ENCODE measurements around the gene SYNJ2.
"Not testable (repeated sequence)": the region's sequence is repeated elsewhere in the genome, so short reads cannot be mapped to it uniquely, and the experiment has no call there.

Gene SYNJ2

DNA sequence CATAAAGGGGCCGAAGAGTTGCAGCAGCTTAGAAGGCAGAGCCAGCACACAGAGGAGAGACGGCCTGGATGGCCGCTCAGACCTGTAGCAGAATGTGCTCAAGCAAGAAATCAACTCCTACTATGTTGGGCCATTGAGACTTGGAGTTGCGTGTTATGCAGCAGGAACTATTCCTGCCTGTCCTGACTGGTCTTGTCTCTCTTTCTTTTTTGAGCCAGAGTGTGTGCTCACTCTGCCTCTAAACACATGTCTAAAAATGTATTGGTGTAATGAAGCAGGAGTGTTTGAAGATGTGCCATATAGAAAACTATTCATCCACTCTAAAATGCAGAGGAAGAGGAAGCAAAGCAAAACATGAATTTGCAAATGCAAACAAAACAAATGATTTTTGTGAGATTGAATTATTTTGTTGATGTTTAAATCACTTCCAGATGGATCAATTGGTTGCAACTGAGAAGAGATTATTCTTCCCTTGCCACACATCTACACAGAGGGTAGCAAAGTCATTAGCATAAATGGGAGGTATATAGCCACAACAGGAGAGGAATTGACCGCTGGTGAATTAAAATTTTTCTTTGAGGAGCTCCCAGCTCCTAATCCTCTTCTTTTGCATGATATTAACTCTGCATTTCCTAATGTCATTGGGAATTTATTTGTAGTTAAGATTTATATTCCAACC, 20.4 kb upstream of the SYNJ2 start:
- DNase-seq (ENCODE audit: low read depth in 1 of 2, low spot score in 1 of 2), result no peak
- no peak for TF ChIP-seq JUND (IDR thresholded peaks at IDR 0.05; ENCODE audit: low read depth)
- in situ Hi-C loops (cut with HindIII; ENCODE audit: low pct_unique_long_range_greater_than_20kb, low sequenced_read_pairs), result no loop called here

GRCh38 chr6:157961832-157962575, 19.7 kb upstream of the SYNJ2 start:
- DNase-seq (ENCODE audit: low read depth in 1 of 2, low spot score in 1 of 2), result no peak
- no peak for TF ChIP-seq JUND (IDR thresholded peaks at IDR 0.05; ENCODE audit: low read depth)
- in situ Hi-C loops (cut with HindIII; ENCODE audit: low pct_unique_long_range_greater_than_20kb, low sequenced_read_pairs), result no loop called here

GRCh38 chr6:157962601-157963302, 18.9 kb upstream of the SYNJ2 start:
- in situ Hi-C loops (cut with HindIII; ENCODE audit: low pct_unique_long_range_greater_than_20kb, low sequenced_read_pairs), result no loop called here
- DNase-seq (ENCODE audit: low read depth in 1 of 2, low spot score in 1 of 2), result no peak
- TF ChIP-seq JUND (IDR thresholded peaks at IDR 0.05; ENCODE audit: low read depth), result no peak

DNA sequence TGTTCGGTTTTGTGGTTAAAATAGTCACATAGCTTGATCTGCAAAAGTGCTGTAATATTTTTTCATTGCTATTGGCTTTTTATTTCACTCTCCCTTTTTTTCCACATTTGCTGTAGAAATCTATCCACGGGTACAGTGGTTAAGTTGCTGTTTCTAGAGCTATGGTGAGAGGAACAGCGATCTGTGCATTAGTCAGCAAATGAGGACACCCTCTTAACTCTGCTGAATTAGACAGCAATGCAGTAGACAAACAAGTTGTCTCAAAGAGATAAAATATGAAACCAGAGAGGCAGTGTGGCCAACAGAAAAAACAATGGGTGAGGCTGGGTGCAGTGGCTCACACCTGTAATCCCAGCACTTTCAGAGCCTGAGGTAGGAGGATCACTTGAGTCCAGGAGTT, 17.6 kb upstream of the SYNJ2 start:
- in situ Hi-C loops (cut with HindIII; ENCODE audit: low pct_unique_long_range_greater_than_20kb, low sequenced_read_pairs), result no loop called here
- no peak for TF ChIP-seq JUND (IDR thresholded peaks at IDR 0.05; ENCODE audit: low read depth)
- DNase-seq (ENCODE audit: low read depth in 1 of 2, low spot score in 1 of 2), result no peak

DNA sequence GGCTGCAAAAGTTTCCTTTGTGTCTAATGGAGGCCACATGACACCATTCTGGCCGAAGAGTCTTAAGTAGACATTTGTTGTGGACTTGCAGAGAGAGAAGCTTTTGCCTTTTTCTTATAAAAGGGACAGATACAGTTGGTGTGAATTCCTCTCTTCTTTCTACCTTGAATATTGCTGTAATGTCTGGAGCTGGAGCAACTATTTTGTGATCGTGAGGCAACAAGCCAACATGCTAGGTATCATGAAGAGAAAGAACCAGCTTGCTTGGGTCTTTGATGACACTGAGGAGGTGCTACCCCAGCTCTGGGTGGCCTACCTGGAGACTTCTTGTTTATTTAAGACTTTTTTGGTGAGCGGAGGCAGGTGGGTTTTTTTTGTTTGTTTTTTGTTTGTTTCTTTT, 16.3 kb upstream of the SYNJ2 start:
- in situ Hi-C loops (cut with HindIII; ENCODE audit: low pct_unique_long_range_greater_than_20kb, low sequenced_read_pairs), result no loop called here
- DNase-seq (ENCODE audit: low read depth in 1 of 2, low spot score in 1 of 2), result no peak
- TF ChIP-seq JUND (IDR thresholded peaks at IDR 0.05; ENCODE audit: low read depth), result no peak

DNA sequence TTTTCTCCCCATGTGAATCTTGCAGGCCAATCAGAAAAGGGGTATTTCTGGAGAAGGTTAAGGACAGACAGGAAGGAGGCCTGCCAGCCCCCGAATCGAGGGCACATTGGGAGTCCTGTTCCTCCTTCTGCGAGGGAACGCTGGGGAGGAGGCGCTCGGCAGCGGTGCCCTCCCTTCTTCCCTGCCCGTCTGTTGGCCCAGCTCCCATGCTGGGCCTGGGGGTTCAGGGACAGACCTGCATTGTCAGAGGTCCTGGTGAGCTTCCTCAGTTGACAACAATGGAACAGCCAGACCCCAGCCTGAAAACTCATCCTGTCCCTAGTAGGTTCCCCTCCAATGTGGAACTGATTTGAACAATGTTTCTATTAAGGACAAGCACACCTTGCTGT, 15.1 kb upstream of the SYNJ2 start:
- no peak for DNase-seq (ENCODE audit: low read depth in 1 of 2, low spot score in 1 of 2)
- in situ Hi-C loops (cut with HindIII; ENCODE audit: low pct_unique_long_range_greater_than_20kb, low sequenced_read_pairs), result no loop called here
- no peak for TF ChIP-seq JUND (IDR thresholded peaks at IDR 0.05; ENCODE audit: low read depth)

DNA sequence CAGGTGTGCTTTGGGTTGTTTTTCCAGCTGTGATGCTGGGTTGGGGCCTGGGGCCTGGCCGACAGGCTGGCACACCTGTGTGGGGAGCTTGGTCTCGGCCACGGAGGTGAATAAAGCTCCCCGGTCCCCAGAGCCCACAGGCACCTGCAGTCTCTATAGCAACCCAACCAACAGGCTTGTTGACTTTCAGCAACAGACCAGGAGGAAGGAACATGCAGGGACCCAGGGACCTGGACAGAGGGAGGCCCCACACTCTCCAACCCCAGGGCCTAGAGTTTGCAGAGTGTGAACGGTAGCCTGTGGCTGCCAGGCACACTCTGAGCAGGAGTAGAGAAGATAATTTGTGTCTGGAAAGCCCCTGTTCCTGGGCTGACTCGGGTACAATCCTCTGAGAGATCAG, 14.6 kb upstream of the SYNJ2 start:
- peak in 1 of 2 experiments; percentile 47 for DNase-seq (ENCODE audit: low read depth in 1 of 2, low spot score in 1 of 2)
- in situ Hi-C loops (cut with HindIII; ENCODE audit: low pct_unique_long_range_greater_than_20kb, low sequenced_read_pairs), result no loop called here
- TF ChIP-seq JUND (IDR thresholded peaks at IDR 0.05; ENCODE audit: low read depth), result no peak

- TF ChIP-seq JUND (IDR thresholded peaks at IDR 0.05; ENCODE audit: low read depth), result no peak
- in situ Hi-C loops (cut with HindIII; ENCODE audit: low pct_unique_long_range_greater_than_20kb, low sequenced_read_pairs), result no loop called here
- no peak for DNase-seq (ENCODE audit: low read depth in 1 of 2, low spot score in 1 of 2)
Measured at GRCh38 chr6:157967486-157967885, 14.2 kb upstream of the SYNJ2 start.

DNA sequence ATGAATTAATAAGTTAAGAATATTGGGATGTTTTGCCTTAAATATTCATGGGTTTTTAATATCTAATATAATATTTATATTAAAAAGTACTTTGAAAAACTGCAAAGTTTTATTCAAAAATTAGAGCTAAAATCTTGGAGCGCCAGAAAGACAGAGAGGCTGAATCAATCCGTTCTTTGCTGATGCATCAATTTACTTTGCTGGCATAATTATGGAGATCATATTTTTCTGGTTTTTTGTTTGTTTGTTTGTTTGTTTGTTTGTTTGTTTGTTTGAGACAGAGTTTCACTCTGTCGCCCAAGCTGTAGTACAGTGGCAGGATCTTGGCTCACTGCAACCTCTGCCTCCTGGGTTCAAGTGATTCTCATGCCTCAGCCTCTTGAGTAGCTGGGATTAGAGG, 9.5 kb upstream of the SYNJ2 start:
- DNase-seq (ENCODE audit: low read depth in 1 of 2, low spot score in 1 of 2); in situ Hi-C loops (cut with HindIII; ENCODE audit: low pct_unique_long_range_greater_than_20kb, low sequenced_read_pairs): not testable (repeated sequence)

GRCh38 chr6:157974341-157974894, 7.2 kb upstream of the SYNJ2 start:
- in situ Hi-C loops (cut with HindIII; ENCODE audit: low pct_unique_long_range_greater_than_20kb, low sequenced_read_pairs), result no loop called here
- no peak for DNase-seq (ENCODE audit: low read depth in 1 of 2, low spot score in 1 of 2)

DNA sequence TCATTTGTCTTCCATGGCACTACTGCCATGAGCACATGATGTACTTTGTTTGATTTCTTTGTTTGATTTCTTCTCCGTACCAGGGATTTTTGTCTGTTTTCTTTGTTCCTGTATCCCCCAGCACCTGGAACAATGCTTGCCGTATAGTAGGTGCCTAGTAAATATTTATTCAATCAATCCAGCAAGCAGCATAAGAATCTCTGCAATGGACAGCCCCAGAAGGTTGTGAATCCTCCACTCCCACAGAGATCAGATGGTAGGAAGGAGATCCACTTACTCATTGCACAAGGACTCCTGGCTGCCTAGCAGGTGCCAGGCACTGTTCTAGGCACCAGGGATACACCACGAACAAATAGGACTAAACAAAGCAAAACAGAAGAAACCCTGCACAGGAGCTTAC, 6.7 kb upstream of the SYNJ2 start:
- DNase-seq (ENCODE audit: low read depth in 1 of 2, low spot score in 1 of 2), result no peak
- in situ Hi-C loops (cut with HindIII; ENCODE audit: low pct_unique_long_range_greater_than_20kb, low sequenced_read_pairs), result no loop called here
- no peak for TF ChIP-seq JUND (IDR thresholded peaks at IDR 0.05; ENCODE audit: low read depth)

More at GRCh38 chr6:157974341-157974894, 7.2 kb upstream of the SYNJ2 start:
- no peak for TF ChIP-seq JUND (IDR thresholded peaks at IDR 0.05; ENCODE audit: low read depth)

- in situ Hi-C loops (cut with HindIII; ENCODE audit: low pct_unique_long_range_greater_than_20kb, low sequenced_read_pairs), result no loop called here
- TF ChIP-seq JUND (IDR thresholded peaks at IDR 0.05; ENCODE audit: low read depth), result no peak
Measured at GRCh38 chr6:157975456-157975855, 6.2 kb upstream of the SYNJ2 start.

More at GRCh38 chr6:157975456-157975855, 6.2 kb upstream of the SYNJ2 start:
- DNase-seq (ENCODE audit: low read depth in 1 of 2, low spot score in 1 of 2), result no peak
